ENCODE measurements around the gene SLC1A3.

Gene SLC1A3

DNA sequence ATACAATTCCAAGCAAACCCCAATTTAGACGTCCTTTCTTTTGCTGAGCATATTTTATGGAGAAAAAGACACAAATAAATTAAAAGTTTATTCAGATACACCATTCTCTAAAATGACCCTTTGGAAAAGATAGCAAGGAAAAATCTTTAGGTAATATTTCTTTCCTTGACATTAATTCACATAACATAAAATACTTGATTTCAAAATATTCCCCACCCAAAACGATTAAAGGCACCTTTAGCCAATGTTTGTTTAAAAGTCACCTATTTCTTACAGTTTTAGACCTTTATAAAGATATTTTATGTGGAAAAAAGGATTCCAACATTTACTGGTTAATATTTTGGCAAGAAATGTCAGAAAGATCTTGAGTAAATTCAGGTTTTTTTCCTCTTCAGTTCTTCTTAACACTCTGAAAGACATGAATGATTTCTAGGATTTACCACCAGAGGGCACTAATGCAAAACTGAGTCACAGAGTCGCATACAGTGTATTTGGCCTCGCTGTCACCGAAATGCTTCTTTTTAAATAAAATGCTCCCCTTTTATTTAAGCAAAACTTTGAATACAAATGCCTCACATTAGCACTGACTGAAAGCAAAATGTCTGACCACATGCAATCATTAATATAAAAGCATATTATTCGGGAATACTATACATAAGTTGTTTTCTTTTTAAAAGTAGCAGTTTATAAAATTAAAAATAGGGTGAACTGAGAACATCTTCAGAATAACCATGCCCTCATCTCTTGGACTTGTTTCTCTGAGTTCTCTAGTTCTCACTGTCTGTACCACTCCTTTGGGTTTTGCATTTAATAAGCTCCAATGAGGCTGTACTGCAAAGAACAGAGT is 122.5 kb downstream of the SLC1A3 start:
- H3K4me1 ChIP-seq (ENCODE audit: low read length), result peaks cover 23% of the 10 kb centered on the region
- 0 out of 2 replicates have a peak overlapping the region, but pooled peaks have one; percentile 52 for H2AFZ ChIP-seq (ENCODE audit: low read depth, low read length)
- H3K9ac ChIP-seq (ENCODE audit: low read length), result no peak overlapping the region
- no peaks in the 10 kb centered on the region for H3K79me2 ChIP-seq (ENCODE audit: low read length)
- peak overlapping the region; percentile 56 for H3K4me2 ChIP-seq (ENCODE audit: low read length)
- TF ChIP-seq, protein P1, sequence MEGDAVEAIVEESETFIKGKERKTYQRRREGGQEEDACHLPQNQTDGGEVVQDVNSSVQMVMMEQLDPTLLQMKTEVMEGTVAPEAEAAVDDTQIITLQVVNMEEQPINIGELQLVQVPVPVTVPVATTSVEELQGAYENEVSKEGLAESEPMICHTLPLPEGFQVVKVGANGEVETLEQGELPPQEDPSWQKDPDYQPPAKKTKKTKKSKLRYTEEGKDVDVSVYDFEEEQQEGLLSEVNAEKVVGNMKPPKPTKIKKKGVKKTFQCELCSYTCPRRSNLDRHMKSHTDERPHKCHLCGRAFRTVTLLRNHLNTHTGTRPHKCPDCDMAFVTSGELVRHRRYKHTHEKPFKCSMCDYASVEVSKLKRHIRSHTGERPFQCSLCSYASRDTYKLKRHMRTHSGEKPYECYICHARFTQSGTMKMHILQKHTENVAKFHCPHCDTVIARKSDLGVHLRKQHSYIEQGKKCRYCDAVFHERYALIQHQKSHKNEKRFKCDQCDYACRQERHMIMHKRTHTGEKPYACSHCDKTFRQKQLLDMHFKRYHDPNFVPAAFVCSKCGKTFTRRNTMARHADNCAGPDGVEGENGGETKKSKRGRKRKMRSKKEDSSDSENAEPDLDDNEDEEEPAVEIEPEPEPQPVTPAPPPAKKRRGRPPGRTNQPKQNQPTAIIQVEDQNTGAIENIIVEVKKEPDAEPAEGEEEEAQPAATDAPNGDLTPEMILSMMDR (IDR thresholded peaks at IDR 0.05; ENCODE audit: low read depth, low read length), result peak; percentile 63
- no peak for TF ChIP-seq EZH2phosphoT487 (IDR thresholded peaks at IDR 0.05; ENCODE audit: low read depth)
- H3K27me3 ChIP-seq (ENCODE audit: low read depth, low read length), result no peaks in the 10 kb centered on the region
- H4K20me1 ChIP-seq (ENCODE audit: insufficient read depth, low read length), result no peaks in the 10 kb centered on the region
- peak overlapping the region; percentile 29; the same call in 1 of the 2 replicates for H3K4me3 ChIP-seq (ENCODE audit: low read length)
- H3K9me3 ChIP-seq (ENCODE audit: insufficient read depth, low read length), result no peaks in the 10 kb centered on the region
- H3K27ac ChIP-seq (ENCODE audit: low read length), result no peak overlapping the region
- H3K36me3 ChIP-seq (replicated peaks; ENCODE audit: low read depth, low read length), result no peaks in the 10 kb centered on the region

DNA sequence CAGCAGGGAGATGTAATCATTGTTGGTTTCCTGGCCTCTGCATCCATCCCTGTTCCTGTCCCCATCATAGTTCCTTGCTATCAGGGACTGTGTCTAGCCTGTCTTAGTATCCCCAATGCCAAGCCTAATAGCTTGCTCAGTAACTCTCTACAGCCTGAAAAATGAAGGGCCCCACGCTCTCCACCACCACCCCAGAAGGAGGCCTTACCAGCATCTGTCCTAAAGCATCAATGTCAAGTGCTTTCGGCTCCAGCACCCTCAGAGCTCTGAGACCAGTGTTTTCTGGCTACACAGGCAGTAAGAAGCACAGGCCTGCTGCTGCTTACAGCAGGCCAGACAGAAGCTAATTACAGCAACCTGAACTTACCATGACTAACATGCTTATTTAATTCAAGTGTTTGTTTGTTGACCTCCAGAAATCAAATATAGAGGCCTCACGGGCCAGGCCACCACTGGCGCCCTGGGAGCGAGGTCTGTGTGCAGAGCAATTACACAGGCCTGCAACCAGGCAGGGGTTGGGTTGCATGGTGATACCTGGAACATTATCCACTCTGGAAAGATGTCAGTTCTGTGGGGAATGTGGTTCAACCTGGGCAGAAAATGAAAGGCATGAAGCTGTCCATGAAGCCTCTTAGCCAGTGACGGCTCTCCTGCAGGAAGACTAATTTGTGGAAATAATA is 124.3 kb downstream of the SLC1A3 start:
- TF ChIP-seq EZH2phosphoT487 (IDR thresholded peaks at IDR 0.05; ENCODE audit: low read depth), result no peak
- TF ChIP-seq, protein P1 (IDR thresholded peaks at IDR 0.05; ENCODE audit: low read depth, low read length), result no peak
- no peaks in the 10 kb centered on the region for H3K27me3 ChIP-seq (ENCODE audit: low read depth, low read length)
- H3K4me1 ChIP-seq (ENCODE audit: low read length), result peaks cover 8% of the 10 kb centered on the region
- no peak overlapping the region for H2AFZ ChIP-seq (ENCODE audit: low read depth, low read length)
- no peaks in the 10 kb centered on the region for H3K79me2 ChIP-seq (ENCODE audit: low read length)
- H3K4me2 ChIP-seq (ENCODE audit: low read length), result no peak overlapping the region
- H3K36me3 ChIP-seq (replicated peaks; ENCODE audit: low read depth, low read length), result no peaks in the 10 kb centered on the region
- H3K27ac ChIP-seq (ENCODE audit: low read length), result no peak overlapping the region
- no peak overlapping the region for H3K4me3 ChIP-seq (ENCODE audit: low read length)
- H3K9me3 ChIP-seq (ENCODE audit: insufficient read depth, low read length), result no peaks in the 10 kb centered on the region
- H4K20me1 ChIP-seq (ENCODE audit: insufficient read depth, low read length), result no peaks in the 10 kb centered on the region
- no peak overlapping the region for H3K9ac ChIP-seq (ENCODE audit: low read length)

DNA sequence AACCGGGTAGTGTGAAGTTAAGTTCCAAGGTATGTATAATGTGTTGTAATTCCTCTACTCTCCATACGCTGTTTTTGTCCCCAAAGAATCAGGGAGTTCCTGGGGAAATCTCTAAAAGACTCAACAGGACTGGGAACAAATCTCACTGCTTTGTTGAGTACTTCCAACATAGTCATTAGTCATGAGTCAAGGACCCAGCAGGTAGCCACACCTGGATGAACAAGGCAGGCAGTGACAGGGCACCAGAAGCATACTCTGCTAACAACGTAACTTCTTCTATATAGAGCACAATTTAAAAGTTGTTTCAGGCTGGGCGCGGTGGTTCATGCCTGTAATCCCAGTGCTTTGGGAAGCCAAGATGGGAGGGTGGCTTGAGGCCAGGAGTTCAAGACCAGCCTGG is 126.8 kb downstream of the SLC1A3 start:
- Histone ChIP-seq H3K79me2 (ENCODE audit: low read length) (no peaks in the 10 kb centered on the region), H2AFZ (ENCODE audit: low read depth, low read length) (no peak overlapping the region), H3K9me3 (ENCODE audit: insufficient read depth, low read length) (no peaks in the 10 kb centered on the region), H4K20me1 (ENCODE audit: insufficient read depth, low read length) (no peaks in the 10 kb centered on the region), H3K36me3 (replicated peaks; ENCODE audit: low read depth, low read length) (no peaks in the 10 kb centered on the region), H3K9ac (ENCODE audit: low read length) (no peak overlapping the region), H3K27me3 (ENCODE audit: low read depth, low read length) (no peaks in the 10 kb centered on the region), H3K4me1 (ENCODE audit: low read length) (peaks cover 5% of the 10 kb centered on the region), H3K4me3 (ENCODE audit: low read length) (no peak overlapping the region), H3K27ac (ENCODE audit: low read length) (no peak overlapping the region), H3K4me2 (ENCODE audit: low read length) (no peak overlapping the region)
- TF ChIP-seq, protein P1 (IDR thresholded peaks at IDR 0.05; ENCODE audit: low read depth, low read length), result no peak
- no peak for TF ChIP-seq EZH2phosphoT487 (IDR thresholded peaks at IDR 0.05; ENCODE audit: low read depth)

DNA sequence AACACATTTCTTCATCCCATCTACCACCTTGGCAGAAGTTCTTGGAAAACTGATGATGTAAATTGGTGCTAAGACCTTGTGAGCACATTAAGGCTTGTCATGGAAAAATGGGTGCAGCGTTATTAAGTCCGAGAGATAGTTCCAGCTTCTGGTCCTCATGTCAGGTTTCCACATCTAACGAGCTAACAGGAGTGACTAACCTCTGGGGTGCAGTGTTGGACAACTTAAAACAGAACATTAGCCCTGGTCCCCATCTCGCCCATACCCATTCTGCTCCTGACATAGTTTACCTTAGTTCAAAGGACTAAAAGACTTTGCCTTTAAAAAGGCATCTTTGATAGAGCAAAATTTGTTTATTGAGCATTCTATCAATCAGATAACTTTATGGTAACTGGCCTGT is 128.0 kb downstream of the SLC1A3 start:
- Histone ChIP-seq H3K36me3 (replicated peaks; ENCODE audit: low read depth, low read length) (no peaks in the 10 kb centered on the region), H3K4me1 (ENCODE audit: low read length) (no peaks in the 10 kb centered on the region; the same call in 1 of the 2 replicates), H3K9ac (ENCODE audit: low read length) (no peak overlapping the region), H4K20me1 (ENCODE audit: insufficient read depth, low read length) (no peaks in the 10 kb centered on the region), H3K4me3 (ENCODE audit: low read length) (no peak overlapping the region), H3K79me2 (ENCODE audit: low read length) (no peaks in the 10 kb centered on the region), H3K4me2 (ENCODE audit: low read length) (peak overlapping the region; percentile 30; the same call in 1 of the 2 replicates), H3K27ac (ENCODE audit: low read length) (no peak overlapping the region), H2AFZ (ENCODE audit: low read depth, low read length) (no peak overlapping the region), H3K27me3 (ENCODE audit: low read depth, low read length) (no peaks in the 10 kb centered on the region), H3K9me3 (ENCODE audit: insufficient read depth, low read length) (no peaks in the 10 kb centered on the region)
- no peak for TF ChIP-seq EZH2phosphoT487 (IDR thresholded peaks at IDR 0.05; ENCODE audit: low read depth)
- TF ChIP-seq, protein P1 (IDR thresholded peaks at IDR 0.05; ENCODE audit: low read depth, low read length), result peak; percentile 60

All from OCI-LY3 (cell line).